ENCODE measurements around the gene THSD4.

The THSD4 gene

DNA sequence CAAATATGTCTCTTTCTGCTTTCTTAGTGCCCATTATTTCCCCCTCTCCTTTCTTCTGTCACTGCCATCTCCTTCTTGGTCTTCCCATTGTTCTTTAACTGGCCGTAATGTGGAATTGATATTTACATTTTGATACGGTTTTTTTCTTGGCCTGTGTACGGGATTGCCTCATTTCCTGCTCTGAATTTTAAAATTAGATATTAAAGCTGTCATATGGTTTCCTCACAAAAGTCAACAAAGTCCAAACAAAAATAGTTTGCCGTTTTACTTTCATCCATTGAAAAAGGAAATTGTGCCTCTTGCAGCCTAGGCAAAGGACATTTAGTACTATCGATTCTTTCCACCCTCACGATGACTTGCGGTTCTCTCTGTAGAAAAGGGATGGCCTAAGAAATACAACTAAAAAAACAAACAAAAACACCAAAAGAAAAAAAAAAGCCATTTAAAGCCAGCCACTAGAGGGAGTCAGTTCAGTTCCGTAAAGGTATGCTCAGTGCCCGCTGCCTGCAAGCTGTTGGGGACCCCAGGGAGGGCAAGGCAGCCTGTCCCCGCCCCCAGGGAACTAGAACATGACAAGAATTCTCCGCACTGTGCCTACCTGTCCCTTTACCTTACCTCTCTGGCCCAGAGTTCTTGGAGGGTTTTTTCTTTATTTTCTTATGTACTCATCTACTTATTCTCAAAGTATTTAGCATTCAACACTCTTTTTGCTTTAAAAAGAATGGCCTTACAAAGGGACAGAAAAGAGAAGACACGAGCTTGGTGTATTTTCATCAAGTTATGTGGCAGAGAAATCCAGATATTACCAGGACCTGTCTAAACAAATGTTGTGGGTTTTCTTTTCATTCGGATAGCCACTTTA is 665.1 kb downstream of the THSD4 start:
- DNase-seq, result peak in 1 of 2 experiments; percentile 68

DNA sequence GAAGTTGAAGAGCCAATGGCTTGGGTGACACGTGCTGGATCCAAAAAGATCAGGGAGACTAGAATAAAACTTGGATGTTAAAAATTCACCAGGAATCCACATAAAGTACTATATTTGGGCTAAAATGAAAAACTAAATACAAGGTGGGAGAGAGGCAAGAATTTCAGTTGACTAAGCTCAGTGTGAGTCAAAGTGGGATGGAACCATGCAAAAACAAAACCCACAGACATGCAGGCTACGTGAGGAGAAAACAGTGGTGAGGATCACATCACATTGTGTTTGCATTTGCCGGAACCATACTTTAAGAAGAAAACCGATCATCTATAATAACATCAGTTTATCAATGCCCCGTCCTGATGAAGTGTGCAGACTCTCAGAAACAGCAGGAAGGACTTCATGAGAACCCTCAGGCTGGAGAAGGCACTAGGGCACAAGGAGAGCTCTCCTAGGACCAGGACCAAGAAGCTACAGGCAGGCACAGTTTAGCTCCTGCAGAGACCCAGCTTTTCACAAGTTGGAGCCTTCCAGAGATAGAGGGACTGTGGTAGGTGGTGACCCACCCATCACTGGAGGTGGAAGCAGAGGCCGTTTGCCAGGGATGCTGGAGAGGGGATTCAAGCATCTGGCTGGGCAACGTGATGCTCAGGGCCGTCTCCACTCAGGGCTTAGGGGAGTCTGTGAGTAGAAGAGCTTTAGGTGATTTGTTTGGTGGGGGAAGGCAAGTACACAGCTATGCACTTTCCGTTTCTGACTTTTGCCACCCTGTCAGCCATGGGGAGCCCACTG is 666.1 kb downstream of the THSD4 start:
- no peak for DNase-seq

DNA sequence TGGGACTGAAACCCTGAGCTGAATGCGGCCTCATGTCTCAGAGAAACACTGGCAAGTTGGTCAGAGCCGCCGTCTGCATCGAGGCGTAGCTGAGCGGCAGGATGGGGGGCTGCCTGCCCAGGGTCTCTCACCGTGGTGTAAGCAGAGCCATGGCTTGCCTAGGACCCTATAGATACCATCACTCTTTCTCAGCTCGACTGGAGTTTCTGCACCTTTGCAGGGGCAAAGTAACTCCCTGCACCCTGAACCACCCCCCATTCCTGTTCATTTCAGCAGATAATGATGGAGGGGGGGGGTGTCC is 666.6 kb downstream of the THSD4 start:
- DNase-seq, result no peak

DNA sequence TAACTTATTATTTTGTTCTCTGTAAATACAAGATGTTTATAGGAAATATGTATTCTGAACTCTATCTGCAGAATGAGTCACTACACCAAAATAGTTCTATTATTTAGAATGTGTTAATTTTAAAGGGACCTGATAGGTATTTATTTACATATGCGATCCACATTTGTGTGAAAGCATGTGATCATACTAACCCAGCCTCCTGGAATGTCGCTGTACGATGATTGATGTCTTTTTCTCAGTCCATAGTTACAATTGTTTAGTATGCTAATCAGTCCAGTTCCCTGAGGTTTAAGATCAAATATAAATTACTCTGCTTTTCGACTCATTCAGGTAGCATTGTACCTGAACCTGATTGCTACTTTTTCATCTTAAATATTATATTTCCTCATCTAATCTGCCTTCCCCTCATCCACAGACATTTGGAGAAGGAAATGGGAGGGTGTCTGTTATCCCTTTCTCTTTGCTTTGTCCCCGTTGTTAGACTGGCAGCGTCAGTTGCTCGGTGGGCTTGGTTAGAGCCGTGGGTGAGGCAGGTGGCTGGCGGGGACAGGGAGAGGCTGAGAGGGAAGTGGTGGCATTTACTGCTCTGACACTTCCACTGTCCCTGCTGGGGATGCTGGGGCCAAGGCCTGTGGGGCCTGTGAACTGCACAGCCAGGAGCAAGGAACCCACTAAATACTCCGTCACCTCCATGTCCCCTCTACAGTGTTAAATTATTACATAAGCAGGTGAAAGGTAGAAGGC is 667.3 kb downstream of the THSD4 start:
- DNase-seq, result peak in 1 of 2 experiments; percentile 36

DNA sequence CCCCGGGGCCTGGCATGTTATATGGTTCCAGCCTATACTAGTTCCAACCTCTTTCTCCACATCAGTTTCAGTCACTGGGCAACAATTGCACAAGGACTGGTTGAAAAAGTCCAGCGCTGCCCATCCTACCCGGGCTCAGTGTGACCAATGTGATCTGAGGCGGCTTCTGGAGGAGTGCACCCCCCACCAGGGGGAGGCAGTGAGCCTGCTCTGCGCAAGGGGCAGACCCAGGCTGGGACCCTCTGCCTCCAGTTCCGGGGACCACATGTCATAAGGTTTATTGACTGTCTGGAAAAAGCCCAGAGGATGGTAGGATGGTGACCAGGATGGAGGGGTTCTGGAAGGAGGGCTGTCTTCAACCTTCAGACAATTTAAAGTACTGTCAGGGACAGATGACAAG is 669.4 kb downstream of the THSD4 start:
- no peak for DNase-seq

DNA sequence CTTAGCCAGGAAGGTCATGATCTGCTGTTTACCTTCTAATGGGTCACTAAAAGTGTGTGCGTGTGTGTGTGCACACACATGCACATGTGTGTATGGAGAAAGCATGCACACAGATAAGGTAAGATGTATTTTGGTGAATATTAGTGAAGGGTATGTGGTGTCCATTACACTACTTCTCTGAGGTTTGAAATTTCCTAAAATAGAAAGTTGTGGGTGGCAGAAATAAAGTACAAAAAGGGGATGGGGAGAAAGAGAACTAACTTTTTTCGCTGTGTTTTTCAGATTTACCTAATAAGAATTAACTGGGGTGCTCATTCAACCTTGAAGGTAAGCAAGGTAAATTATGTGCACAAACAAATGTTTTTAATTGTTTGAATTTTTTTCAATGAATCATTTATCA is 670.7 kb downstream of the THSD4 start:
- no peak for DNase-seq

DNA sequence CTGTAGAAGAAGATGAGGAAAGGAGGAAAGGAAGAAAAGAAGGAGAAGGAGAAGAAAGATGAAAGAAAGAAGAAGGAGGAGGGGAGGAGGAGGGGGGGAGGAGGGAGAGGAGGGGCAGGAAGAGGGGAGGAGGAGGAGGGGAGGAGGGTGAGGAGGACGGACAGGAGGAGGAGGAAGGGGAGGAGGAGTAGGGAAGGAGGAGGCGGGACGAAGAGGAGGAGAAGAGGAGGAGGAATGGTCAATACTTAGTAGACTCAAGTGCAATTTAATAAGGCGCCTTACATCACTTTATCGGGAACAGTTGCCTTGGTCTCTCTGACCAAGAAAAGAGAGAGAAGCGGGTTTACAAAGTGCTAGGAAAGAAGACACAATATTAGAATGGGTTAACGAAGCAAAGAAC is 671.4 kb downstream of the THSD4 start:
- DNase-seq, result no peak

DNA sequence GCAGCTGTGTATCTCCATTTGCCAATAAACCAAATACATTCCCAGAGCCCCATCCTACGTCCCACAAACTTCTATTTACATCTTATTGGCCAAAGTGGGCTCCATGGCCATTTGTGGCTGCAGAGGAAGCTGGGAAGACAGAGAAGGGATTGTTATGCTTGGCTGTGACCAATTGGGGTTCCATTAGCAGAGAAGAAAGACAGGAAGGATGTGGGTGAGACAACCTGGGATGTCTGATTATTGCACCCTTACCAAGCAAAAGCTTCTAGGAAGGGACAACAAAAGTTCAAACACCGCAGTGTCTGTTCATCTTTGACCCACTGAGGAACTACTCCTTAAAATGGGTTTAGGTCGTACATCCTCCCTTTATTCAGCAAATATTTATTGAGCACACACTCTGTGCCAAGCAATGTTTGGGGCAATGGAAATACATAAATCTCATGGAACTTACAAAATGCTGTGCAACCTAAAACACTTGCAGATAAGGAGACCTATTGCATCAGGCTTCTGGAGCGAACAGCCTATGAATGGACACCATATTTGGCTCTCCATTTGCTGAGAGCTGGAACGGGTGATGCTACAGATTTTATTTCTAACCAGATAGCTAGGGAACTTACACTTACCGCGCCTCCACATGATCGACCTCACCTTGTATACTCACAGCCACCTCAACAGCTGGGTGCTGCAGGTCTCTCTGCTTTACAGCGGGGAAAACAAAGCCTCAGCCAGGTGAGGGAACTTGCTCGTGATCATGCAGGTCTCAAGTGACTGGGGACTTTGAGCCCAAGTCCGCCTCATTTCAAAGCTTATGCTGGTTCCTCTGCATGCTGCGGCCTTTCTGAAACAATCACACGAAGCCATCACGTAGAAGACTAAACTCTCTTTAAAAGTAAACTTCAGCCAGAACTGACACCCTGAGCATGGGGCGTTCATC is 673.6 kb downstream of the THSD4 start:
- DNase-seq, result no peak

DNA sequence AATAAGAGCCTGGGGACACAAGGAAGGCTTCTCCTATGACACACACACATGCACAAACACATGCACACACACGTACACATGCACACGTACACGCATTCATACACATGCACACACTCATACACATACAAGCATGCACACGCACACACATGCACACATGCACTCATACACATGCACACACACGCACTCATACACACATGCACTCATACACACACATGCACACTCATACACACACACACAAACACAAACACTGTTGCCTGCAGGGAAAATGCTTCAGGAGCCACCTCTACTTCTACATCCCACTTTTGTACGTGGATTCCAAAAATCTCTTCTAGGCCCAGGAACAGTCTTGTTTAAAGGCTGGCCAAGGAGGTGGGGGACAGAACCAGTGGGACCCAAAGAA is 674.3 kb downstream of the THSD4 start:
- DNase-seq, result no peak

DNA sequence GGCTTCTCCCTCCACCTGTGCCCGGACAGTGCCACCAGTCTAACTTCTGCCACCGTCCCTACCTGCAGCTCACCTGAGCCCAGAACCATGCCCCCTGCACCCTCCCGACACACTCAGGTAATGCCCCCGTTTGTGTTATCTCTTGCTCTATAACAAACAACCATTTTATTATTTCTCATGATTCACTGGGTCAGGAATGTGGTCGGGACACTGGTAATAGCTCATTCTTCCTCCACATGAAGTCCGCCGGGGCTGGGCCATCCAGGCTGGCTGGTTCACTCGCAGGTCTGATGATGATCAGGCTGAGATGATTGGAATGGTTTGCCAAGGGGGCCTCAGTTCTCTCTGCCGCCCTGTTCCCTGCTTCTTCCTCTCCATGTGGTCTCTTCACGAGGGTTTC is 674.8 kb downstream of the THSD4 start:
- no peak for DNase-seq

DNA sequence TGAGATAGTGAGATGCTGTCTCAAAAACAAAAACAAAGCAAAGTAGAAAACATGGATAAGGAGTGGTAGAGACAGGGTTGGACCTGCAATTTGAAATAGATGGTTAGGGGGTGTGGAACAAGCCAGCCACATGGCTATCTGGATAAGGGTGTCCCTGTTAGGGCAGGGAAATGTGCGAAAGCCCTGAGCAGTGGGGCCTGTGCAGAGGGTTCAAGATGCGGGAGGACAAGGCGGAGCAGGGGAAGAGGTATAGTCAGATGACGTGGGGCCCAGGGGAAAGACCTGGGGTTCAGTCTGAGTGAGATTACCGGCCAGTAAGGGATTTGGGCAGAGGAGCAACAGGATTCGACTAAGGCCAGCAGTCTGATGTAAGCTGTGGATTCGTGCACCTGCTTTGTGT is 676.7 kb downstream of the THSD4 start:
- DNase-seq, result no peak

DNA sequence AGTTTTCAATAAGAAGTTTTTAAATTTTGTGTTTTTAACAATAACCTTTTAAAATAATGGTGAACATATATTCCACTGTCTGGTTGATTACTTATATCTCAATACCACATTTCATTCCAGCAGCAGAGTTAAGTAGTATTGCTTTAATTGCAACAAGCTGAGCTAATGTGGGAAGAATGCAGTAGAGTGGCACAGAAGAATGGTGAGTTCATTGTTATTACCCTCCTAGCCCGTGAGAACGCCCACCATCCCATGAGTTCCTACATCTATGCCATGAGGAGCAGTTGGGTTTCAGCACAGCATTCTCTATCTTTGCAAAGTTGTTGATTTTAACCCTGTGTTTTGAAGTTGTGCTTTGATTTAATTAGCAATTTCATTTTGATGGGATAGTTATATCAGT is 677.2 kb downstream of the THSD4 start:
- DNase-seq, result no peak

DNA sequence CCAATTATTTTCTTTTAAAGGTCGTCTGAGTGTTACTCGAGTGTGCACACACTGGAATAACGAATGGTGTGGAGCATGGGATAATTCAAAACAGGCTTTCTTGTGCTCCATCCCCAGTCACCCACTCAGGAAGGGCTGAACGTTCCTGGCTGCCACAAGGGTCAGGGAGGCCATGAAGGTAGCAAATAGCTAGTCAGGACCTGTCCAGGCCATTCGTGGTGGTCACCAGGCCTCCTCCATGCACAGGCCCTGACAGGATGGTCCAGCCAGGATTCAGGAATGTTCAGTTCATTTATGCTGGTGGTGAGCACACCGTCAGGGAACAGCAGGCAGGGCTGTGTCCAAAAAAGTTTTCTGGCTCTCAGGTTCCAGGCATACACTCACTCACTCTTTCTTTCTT is 683.4 kb downstream of the THSD4 start:
- no peak for DNase-seq

DNA sequence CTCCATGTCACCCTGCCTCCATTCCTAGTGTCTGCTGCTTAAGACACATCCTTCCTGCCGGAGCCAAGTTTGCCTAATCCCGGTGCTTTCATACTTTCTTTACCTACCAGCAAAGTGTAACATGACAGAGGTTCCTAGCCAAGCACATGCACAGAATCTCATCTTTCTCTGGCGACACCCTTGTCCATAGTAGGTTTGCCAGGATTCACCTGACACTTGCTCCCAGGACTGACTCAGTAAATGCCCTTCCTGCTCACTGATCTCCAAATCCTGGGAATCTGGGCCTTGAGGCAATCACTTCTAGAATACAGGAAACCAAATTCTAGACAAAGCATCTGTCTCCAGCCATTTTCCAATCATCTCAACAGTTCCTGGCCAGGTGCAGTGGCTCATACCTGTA is 684.9 kb downstream of the THSD4 start:
- DNase-seq, result no peak

DNA sequence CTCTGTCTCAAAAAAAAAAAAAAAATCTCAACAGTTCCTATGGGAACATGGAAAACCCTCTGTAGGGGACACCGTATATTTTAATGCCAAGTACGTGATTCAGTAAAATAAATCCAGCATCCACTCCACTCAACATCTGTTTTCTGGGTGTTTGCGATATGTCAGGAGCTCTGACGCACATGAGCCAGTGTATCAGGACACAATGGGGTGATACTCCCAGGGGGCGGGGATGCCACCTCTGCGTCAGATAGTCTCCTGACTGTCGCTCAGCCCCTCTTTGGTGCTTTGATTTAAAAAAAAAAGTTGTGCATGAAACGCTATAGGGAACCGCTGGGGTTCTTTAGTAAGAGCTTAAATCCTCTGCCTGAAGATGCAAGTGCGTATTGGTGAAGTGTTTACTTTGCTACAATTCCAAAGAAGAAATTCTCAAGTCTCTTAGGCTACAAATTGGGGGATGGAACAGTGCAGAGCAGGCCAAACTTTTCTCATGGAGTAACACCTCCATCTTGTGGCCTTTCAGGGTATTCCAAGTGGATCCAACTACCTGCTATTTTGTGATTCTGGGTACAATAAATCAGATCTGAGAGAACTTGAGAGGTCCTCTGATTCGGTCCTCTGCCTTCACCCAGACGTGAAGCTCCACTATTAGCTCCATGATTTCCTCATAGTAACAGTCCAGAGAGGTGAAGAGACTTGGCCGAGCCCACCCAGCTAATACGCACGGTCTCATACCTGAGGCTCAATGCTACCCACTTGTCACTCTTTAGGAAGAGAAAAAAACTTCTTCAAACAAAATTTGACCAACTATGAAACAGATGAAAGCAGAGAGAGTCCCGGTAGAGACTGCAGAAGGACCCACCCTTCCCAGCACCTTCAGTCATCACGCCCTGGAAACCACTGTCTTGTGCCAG is 685.8 kb downstream of the THSD4 start:
- peak in 1 of 2 experiments; percentile 63 for DNase-seq

DNA sequence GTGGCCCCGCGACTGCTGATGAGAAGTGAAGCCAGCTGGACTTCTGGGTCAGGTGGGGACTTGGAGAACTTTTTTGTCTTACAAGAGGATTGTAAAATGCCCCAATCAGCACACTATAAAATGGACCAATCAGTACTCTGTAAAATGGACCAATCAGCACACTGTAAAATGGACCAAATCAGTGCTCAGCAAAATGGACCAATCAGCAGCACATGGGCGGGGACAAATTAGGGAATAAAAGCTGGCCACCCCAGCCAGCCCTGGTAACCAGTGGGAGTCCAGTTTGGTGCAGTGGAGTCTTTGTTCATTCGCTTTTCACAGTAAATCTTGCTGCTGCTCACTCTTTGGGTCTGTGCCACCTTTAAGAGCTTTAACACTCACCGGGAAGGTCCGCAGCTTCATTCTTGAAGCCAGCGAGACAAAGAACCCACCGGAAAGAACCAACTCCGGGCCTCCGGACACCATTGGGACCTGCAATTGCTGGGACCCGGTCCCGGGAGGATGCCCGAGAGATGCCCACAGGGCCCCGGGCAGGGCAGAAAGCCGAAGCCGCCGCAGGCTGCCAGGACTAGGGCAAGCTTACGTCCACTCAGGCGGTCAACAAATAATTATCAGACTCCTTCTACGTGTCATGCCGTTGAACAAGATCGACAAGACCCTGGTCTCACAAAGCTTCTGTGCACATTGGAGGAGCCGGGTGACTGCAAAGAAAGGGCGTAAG is 686.8 kb downstream of the THSD4 start:
- DNase-seq, result no peak

DNA sequence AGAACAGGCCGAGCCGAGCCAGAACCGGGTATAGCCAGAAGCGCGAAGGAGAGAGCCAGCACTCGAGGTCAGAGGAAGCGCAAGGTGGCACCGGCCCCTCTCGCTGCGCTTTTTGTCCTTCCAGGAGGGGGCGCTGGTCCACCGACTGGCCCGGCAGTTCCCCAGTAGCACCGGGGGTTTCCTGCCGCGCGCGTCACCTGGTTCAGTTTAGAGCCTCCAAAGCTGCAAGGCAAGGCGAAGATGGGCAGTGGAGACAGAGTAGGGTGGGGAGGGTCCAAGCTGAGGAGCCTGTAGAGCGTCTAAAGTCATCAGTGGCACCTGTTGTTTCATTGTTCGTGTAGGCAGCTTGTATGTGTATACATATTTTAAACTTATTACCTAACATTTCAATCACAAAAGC is 687.5 kb downstream of the THSD4 start:
- DNase-seq, result no peak

DNA sequence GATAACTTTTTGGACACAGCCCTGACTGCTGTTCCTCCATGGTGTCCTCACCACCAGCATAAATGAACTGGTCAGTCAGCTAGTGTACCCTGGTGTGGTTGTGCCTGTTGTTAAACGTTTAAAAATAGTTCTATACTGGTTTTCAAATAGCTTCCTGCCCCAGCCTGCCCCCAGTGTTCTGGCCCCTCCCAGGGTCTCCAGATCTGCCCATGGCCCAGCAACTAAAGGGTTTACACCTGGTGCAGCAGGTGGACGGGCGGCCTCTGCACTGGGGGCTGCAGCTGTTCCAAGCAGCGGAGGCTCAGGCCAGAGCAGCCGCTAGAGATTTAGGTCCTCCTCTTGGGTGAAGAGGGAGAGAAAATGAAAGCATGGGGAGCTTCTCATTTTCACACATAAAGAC is 689.0 kb downstream of the THSD4 start:
- peak; percentile 30 to 71 for DNase-seq

DNA sequence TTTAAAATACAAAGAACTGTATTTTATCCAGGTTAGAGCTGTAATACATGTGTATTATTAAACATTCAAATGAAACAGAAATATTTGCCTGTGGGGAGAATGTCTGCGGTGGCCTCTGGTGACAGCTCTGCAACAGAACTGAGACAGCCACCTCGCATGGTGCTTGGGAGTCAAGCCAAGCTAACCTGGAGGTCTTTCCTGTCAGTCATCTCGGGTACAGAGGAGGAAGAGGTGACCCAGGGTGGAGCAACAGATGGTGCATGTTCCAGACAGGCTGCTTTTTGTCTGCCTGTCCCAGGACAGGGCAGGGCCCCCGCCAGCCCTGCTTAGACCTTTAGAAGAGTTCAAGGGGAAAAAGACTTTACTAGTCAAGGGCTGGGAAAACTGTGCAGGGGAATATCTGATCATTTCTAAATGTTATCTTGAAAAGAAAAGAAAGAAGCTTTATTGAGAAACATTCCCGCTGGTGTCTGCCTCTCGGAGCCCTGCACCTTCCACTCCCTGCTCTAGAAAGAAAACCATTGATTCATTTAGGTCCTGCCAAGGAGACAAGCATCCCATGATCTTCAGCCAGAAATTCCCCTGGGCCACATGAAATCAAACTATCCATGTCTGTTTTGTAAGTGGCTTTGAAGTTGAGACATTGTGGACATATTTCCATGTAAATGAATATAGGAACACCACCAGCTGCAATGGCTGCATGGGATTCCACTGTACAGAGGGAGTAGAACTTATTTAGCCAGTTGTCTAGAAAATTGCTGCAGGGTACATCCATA is 689.6 kb downstream of the THSD4 start:
- peak; percentile 42 to 59 for DNase-seq

DNA sequence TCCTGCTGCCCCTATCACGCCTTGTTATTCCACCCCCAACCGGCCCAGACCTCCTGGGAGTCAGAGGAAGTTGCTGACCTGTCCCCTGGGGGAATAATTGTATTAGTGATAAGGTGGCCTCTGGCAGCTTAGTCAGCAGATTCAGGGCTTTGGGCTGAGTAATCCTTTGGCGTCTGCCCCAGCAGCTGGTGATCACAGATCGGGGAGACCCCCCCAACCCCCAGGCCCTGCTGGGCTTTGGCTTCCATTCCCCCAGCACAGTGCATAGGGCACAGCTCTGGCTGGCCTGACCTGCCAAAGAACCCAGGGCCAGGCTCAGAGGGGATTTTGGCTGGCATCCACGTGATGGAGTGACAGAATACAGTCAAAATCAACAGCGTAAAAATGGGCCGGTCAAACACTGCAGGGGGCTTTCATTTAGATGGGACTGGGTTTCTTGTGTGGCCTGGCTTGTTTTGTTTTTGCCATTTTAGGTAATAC is 691.2 kb downstream of the THSD4 start:
- no peak for DNase-seq
